Inflammatory macrophage treated with lipopolysaccharide for 1 hour (primary cell): ENCODE results near the gene GRXCR2.

Experiments used
- DNase-seq, 2 donors: peaks; one replicate each; pipeline ENCODE4 v3.0.0-alpha.2; 2020 to 2022

Gene GRXCR2

GRCh38 chr5:145834917-145835847 lies 37.6 kb downstream of the GRXCR2 start, which contains the start of gene PRELID2:
TSS of gene PRELID2 (minus strand) at chr5:145835342. CDS start at chr5:145835251, 91 bp downstream.
- peak; percentile 86 to 92 for DNase-seq

- no peak for DNase-seq
Measured at GRCh38 chr5:145834554-145834916, 38.3 kb downstream of the GRXCR2 start.

GRCh38 chr5:145833631-145834200 lies 39.1 kb downstream of the GRXCR2 start:
- DNase-seq: no peak

GRCh38 chr5:145830594-145830993 lies 42.2 kb downstream of the GRXCR2 start:
- DNase-seq: peak in 1 of 2 donors; percentile 21

GRCh38 chr5:145829708-145830361 lies 43.0 kb downstream of the GRXCR2 start:
- no peak for DNase-seq

- DNase-seq: no peak
Measured at GRCh38 chr5:145826895-145827674, 45.7 kb downstream of the GRXCR2 start.

GRCh38 chr5:145825751-145826180 lies 47.0 kb downstream of the GRXCR2 start:
- DNase-seq: peak; percentile 25 to 62

GRCh38 chr5:145824040-145824439 lies 48.8 kb downstream of the GRXCR2 start:
- DNase-seq: no peak

GRCh38 chr5:145818604-145819003 lies 54.2 kb downstream of the GRXCR2 start:
- DNase-seq: no peak

- DNase-seq: no peak
Measured at GRCh38 chr5:145812877-145813276, 59.9 kb downstream of the GRXCR2 start.

- no peak for DNase-seq
Measured at GRCh38 chr5:145811834-145812625, 60.8 kb downstream of the GRXCR2 start.
